ENCODE results near the gene VOPP1. TPM values are rescaled to one million over a fixed set of nuclear protein-coding genes. Genes with fewer than 3 reads are reported as not detected.

The VOPP1 gene
- total and polyA plus RNA-seq, 9 of the 15 experiments (the other 6 are each of a cell fraction or from before 2014, with no cell fraction given), result 8.2 to 45.8 (median 31.2) TPM

- no peak for TF ChIP-seq POLR3G (IDR thresholded peaks at IDR 0.05; ENCODE audit: extremely low read depth, insufficient read length, insufficient replicate concordance)
- TF ChIP-seq NR3C1 (CRISPR knock-in tag; IDR thresholded peaks at IDR 0.05), result no peak
- no peak for TF ChIP-seq SIRT6 (IDR thresholded peaks at IDR 0.05; ENCODE audit: low read depth, low read length)
- no peak for TF ChIP-seq ZFX (CRISPR knock-in tag; IDR thresholded peaks at IDR 0.05)
- no peak for TF ChIP-seq HSF4 (CRISPR knock-in tag; IDR thresholded peaks at IDR 0.05; ENCODE audit: borderline replicate concordance)
- no peak for TF ChIP-seq SETDB1 (IDR thresholded peaks at IDR 0.05; ENCODE audit: low read length)
- no peak for TF ChIP-seq HIVEP1 (CRISPR knock-in tag; IDR thresholded peaks at IDR 0.05)
- no peak for TF ChIP-seq CHD7 (IDR thresholded peaks at IDR 0.05; ENCODE audit: low read depth, low read length)
These were observed 1.1 kb upstream of the VOPP1 start (continued) for GRCh38 chr7:55573234-55573900.
